Hematopoietic multipotent progenitor cell (in vitro differentiated cells): ENCODE results near the gene PGM5. TPM values are rescaled to one million over a fixed set of nuclear protein-coding genes. Genes with fewer than 3 reads are reported as not detected.
"Not testable (repeated sequence)": the region's sequence is repeated elsewhere in the genome, so short reads cannot be mapped to it uniquely, and the experiment has no call there.

ENCODE experiments used
- DNase-seq, 3 donors: peaks; one replicate each; pipeline ENCODE4 v3.0.0-alpha.2; 2011 to 2015; ENCODE audit warnings: low read depth in 2 of 3, low spot score in 2 of 3
- total RNA-seq: library from RNA; depleted of rRNA; stranded (reverse); fragments of >200 nt; gene quantifications from one replicate; pipeline ENCODE4 v1.2.3, GENCODE V29; 2012

PGM5 gene
- total RNA-seq = 14.8 TPM

DNA sequence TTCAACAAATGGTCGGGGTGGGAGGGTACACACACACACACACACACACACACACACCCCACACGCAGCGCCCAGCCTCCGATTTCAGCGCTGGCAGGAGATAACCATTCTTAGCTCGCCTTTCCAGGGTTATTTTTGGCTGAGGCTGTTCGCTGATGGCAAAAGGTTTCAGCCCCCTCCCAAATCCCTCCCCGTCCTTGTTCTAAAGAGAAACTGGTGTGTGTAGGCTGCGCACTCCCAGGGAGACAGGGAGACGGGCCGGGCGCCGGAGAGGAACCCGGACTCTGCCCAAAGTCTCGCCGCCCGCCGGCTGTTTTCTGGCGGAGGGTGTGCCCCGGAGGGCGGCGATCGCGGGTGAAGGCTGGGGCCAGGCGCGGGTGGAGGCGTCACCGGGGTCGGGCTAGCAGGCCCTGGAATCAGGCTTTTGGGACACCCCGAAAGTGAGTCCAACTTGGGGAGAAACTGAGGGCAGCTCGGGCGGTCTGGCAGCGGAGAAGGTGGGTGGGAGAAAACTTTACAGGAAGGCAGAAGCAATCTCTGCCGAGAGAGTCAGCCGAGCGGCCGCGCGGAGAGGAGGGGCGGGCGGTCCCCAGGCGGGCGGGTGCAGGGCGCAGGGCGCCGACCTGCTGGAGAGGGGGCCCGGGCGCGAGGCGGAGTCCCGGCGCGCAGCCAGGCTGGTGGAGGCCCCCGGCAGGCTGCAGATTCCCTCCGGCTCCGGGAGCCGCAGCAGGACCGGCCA is at the start of gene PGM5:
TSS of gene PGM5 (plus strand) at position 232 of the 739 bp plus-strand sequence. CDS start 517 bp downstream, outside the sequence.
- peak in 1 of 3 donors; percentile 41 for DNase-seq

DNA sequence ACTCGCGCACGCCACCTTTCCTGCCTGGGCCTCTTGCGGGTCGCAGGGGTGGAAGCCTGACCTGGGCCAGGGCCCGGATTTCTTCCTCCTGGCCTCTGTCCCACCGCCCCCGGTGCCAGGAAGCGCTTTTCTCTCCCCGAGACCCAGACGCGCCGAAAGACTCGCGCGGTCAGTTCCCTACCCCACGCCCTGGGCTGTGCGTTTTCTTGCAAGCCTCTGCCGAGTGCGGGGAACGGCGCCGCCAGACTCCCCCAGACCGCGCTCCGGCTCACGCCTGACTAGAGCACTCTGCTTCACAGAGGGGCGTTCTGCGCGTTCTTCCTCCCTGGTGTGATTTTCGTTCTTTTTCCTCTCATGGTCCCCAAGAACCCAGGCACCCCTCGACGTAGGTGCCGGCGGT is 49.3 kb upstream of the PGM5 start:
- not testable (repeated sequence) for DNase-seq

DNA sequence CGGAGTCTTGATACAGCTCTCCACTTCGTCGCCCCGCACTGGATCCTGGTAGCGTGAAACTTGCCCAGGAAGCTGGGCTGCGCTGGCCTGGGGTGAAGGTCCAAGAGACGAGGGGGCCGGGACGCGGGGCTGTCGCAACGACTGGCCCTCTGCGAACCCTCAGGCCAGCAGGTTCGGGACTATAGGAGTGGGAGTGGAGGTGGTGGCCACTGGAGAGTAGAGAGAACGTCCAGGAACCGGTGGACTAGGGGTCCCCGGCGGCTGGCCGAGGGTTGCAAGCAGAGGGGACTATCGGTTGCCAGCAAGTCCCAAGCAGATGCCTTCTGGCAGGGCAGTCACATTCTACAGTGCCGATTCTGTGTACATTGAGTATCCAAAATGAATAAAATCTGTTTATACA is 48.8 kb upstream of the PGM5 start:
- not testable (repeated sequence) for DNase-seq

DNA sequence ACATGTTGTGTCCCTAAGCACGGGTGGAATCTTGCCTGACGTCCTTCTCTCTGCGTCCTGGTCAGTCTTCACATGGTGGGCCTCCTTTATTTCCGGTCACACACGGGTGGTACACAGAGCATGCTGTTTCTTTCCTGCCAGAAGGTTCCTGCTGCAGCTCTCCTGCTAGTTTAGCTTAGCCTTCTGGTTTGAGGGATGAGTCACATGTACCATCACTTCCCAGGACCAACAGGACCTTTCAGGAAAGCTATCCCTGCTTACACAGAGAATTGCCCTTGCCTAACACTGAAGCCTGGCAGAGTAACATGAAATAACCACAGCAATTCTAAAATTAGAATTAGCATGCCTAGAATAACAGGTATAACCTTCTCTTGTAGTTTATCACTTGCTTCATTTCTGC is 45.2 kb upstream of the PGM5 start:
- not testable (repeated sequence) for DNase-seq

DNA sequence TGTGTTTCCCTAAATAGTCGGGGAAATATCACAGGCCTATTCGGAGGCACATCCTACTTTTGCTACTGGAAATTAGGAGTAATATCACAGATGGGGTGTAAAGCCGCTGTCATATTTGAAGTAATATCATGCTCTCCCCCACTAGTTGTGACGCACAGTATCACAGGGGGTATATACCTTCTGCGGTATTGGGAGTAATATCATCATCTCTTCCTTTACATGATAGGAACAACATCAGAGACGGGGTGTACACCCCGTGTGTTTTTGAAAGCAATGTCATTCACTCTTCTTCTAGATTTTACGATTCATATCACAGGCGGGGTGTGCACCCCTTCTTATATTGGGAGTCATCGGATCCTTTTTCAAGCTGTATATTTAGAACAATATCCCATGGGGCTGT is 38.2 kb upstream of the PGM5 start:
- DNase-seq = not testable (repeated sequence)

DNA sequence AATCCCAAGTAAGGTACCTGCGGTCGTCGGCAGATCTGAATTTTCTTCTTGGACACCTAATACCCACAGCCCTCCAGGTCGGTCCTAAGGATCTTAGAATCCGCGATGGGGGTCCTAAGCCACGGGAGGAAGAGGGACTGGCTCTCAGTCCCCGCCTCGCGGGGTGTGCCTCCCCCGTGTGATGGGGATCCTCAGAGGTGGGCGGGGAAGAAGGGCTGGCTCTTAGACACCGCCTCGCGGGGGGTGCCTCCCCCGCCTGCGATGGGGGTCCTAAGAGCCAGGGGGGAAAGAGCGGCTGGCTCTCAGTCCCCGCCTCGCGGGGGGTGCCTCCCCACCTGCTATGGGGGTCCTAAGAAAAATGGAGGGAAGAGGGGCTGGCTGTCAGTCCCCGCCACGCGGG is 32.7 kb upstream of the PGM5 start:
- not testable (repeated sequence) for DNase-seq

DNA sequence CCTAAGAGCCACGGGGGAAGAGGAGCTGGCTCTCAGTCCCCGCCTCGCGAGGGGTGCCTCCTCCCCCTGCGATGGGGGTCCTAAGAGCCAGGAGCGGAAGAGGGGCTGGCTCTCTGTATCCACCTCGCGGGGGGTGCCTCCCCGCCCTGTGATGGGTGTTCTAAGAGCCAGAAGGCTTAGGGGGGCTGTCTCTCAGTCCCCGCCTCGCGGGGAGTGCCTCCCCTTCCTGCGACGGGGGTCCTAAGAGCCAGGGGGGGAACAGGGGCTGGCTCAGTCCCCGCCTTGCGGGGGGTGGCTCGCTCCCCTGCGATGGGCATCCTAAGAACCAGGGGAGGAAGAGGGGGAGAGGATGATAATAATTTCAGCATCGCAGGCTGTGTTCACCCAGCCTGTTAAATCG is 31.9 kb upstream of the PGM5 start:
- not testable (repeated sequence) for DNase-seq

DNA sequence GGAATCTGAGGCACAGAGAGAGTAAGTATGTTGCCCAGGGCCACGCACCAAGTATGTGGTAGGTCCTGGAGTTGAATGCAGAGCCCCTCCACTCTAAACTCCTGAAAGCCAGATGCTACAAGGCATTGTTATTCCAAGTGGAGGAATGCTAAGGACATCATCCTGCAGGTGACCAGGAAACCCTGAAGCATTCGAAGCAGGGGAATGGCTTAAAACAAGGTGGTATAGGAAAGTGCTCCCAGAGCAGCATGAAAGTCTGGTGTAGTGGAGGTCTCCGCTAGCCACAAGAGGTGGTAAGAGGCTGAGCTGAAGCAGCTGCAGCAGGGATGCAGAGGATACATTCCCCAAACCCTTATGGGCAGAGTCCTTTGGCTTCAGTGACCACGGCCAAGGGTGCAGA is 27.3 kb upstream of the PGM5 start:
- not testable (repeated sequence) for DNase-seq

DNA sequence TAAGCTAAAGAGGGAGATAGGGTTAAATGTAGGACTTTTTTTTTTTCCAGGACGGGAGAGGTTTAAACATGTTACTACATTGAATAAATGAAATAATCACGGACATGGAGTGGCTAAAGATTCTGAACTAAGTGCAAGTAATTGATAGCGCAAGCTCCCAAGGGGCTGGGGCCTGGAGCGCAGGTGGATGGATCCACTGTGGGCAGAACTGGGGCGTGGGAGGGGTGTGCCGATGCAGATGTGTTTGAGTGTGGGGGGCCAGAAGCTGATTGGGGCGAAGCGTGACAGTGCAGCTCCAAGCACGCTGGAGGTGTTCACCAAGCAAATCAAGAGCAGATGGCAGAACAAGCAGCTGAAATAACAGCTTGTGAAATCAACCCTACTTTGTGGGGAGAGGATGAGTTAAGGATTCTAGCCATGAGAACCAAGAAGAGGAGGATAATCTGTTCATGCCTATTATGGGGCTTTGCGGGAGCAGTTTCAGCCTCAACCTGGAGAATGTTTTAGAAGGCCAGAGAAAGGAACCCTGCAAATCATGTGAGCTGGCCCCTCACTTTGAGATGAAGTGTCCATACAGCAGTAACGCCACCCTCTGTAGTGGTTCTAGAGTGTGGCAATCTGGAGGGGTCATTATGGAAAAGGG is 25.8 kb upstream of the PGM5 start:
- DNase-seq = not testable (repeated sequence)

DNA sequence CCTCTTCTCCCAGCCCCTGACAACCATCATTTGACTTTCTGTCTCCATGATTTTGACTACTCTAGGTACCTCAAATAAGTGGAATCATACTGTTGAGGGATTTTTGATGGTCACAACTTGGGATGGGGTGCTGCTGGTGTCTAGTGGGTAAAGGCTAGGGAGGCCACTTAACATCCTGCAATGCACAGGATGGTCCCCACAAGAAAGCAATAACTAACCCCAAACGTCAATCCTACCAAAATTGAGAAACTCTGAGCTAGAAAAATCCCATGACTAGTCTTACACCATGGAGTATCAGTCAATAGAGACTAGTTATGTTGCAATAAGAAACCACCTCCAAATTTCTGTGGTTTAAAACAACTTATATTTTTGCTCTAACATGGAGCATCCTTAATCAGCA is 24.3 kb upstream of the PGM5 start:
- not testable (repeated sequence) for DNase-seq

DNA sequence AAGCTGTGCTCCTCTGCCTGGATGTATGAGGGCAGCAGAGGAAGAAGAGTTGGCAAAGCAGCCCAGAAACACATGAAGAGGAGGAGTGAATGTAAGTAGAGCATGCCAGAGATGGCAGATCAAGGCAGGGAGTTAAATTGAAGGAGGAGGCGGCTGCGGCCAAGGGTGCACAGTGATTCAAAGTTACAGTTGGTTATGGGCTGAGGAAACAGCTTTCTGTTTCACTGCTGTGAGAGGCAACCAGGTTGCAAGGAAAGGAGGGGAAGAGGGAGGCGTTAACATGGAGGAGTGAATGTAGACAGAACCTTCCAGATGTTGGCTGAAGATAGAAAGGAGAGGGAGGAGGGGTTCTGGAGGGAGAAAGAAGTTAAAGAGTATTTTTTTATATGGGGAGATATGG is 20.5 kb upstream of the PGM5 start:
- DNase-seq = not testable (repeated sequence)

DNA sequence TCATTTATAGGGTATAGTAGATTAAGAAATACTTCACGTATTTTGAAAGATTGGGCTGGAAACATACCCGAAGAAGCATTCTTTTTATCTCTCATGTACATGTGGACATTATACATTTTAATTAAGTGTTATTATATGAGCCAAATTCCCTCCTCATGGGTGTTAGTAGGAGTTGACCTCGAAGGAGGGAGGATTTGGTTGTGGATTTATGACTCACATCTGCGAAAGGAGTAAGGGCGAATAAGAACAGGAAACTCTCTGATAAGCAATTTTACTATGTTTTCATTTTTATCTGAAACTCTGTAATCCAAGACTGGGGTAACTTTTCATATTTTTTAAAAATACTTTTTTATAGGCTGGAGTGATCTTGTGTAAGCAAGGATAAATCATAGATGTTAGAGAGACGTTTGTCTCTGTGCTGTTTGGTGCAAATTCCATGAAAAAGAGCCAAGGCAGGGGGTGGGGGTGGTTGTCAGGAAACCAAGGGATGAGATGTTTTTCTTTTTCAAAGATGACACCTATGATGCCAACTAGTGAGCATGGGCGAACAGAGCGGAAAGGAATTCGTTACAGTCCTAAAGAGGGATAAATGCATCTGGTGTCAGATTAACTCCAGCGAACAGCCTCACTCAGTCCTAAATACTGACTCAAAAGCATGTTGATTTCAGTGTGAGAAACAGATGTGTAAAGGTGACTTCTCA is 19.6 kb upstream of the PGM5 start:
- not testable (repeated sequence) for DNase-seq

DNA sequence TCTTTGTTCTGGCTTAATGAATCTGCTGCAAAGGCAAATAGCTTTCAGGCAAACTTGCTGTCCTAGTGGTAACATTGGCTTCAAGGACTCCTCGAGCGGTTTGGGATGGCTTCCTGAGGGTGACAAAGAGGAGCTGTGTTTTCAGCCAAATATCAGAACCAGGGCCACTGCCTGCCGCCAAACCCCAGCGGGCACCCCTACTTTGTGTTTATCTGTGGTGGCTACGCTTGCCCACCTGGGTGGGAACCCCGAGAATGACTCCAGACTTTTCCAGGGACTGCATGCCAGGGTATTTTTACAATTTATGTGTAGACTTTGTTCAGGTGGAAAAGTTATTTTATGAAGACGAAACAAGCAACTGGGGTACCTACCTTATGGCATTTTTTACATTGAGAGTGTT is 18.4 kb upstream of the PGM5 start:
- DNase-seq = not testable (repeated sequence)

DNA sequence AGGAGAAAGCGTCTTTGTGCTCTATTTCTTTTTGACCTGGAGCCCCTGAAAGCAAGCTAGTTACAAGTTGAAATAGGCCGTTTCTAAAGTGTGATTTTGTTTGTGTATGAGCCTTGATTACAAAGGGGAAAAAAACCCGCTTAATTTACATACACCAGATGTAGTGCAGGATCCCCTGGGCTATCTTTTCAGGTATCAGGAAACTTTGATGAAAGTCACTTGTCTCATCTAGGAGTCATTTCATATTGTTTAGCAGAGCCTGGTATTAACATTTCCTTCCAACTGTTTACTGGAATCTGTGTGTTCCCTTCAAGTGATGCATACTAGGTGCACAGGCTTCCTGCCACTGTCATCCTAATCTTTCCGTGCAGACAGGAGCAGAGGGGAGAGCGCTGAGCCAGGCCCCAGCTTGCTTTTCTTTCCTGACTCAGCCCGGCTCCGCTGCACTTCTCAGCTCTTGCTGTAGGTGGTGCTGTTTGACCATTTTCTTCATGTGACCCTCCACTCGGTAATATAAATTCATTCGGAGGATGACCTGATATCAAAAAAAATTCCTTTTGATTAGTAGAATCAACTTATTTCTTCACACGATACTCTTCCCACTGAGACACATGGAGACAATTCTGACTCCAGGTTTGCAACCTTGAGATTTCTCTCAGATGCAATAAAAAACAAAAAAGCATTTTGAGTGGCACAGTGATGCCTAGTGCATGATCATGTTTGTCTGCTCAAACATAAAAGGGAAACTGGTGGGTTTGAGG is 14.0 kb upstream of the PGM5 start:
- not testable (repeated sequence) for DNase-seq

DNA sequence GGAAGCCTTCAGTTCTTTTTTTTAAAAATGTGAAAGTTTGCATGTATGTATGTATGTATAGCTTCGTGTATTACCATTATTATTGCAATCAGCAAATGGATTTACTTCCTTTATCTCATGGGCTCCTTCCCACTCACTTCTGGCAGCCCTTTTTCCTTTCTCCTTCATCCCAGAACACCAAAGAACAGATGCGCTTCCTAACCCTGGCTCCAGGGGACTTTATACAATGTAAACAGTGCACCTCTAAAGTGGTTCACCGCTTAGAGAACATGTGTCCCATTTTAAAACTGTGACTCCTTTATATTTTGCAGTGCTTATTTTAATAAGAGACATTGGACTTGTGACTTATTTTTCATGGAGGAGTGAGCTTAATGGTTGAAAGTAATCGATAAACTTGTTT is 13.2 kb upstream of the PGM5 start:
- not testable (repeated sequence) for DNase-seq

DNA sequence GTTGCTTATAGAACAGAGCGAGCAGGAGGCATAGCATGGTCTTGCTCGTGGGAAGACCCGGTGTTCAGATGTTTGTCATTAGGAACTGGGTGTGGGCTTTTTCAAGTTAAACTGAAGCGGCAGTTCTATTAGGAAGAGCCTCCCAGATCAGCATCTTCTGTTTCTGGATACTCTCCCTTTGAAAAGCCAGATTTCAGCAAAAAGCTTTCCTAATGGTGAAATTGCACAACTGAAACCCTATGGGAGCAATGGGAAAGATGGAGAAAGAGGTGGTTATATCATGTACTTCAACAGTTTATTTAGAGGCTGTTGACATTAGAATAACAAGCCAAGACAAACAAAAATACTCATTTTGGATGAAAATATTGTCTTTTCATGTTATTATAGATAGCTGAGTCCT is 12.4 kb upstream of the PGM5 start:
- not testable (repeated sequence) for DNase-seq

DNA sequence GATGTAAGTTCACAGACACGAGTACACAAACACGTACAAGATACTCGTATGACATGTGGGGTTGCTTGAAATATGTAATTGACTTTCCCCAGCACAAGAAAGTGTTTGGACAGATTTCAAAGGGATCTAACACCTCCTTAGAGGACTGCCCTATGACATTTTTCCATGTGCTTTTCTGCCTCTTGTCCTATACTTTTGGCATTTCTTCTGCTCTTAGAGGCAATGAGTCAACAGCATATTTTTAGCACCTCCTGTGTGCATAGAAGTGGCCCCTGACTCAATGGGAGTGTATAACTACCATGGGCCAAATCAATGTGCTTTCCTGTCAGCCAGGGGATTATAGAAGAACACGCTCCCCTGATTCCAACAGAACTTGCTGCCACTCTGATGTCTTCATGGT is 4.7 kb upstream of the PGM5 start:
- DNase-seq = not testable (repeated sequence)

DNA sequence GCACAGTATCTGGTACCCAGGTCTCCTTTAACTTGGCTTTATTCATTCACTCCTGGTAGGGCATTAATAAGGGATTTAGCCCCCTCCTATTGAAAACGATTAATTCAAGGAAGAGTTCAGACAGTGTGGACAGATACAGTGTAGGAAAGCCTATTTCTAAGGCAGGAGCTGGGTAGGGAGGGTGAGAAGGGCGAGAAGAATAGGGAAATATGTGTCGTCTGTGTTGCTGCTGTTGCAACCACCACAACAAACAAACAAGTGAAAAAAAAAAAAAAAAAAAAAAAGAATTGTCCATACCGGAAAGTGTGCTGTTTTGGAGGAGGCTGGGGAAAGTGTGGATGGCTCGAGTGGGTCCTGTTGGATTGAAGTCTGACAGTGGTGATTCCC is 425 bp upstream of the PGM5 start:
- DNase-seq = not testable (repeated sequence)

DNA sequence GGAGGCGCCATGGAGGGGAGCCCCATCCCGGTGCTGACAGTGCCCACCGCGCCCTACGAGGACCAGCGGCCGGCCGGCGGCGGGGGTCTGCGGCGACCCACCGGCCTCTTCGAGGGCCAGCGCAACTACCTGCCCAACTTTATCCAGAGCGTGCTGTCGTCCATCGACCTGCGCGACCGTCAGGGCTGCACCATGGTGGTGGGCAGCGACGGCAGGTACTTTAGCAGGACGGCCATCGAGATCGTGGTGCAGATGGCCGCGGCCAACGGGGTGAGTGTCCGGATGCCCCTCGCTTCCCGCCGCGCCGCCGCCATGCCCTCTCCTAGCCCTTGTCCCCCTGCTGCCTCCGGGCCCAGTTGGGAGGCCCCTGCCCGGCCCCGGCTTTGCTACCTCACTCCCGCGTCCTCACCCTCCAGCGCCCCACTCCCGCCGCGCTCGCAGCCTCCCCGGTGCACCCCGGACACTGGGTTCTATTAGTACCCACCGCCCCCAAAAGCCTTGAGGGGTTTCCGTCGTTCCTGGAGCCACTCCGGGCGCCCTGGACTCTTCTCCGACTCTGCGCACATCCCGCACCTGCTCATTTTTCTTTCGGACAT is 806 bp downstream of the PGM5 start:
- not testable (repeated sequence) for DNase-seq

DNA sequence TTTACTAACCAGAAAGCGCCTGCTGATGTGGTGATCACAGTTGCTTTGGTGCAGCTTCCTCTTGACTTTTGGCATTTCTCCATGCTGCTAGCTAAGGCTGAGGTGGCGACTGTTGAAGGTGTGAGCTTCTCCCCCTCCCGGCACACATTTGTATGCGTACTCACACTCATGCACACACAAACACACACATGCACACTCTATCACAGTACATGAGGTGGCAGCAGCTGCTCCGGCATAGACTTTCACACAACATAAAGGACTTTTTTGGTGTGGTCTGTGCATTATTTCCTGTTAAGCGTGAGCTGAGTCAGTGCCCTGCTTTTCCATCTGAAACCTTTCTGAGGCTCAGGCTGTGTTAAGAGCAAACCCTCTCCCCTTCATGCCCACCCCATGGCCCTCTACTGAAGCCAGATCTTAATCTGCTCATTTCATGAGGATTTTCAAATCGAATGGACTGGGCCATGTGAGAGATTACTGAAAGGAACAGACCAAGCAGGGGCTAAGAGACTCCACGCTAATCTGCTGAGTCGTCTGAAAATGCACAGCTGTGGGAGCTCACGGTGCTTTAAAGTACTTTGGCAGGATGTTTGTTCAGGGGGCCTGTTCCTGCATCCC is 10.6 kb downstream of the PGM5 start:
- DNase-seq = peak in 2 of 3 donors; percentile 45 to 56
